Stimulated activated CD8-positive, alpha-beta memory T cell treated with anti-CD3 and anti-CD28 coated beads, Interleukin-2, amount 100 ng/mL, for 48 hours (primary cell): ENCODE data around the gene STK4.
A peak's percentile ranks its signal among the peaks of the same experiment; 100 is the strongest.
"Not testable (repeated sequence)": the region's sequence is repeated elsewhere in the genome, so short reads cannot be mapped to it uniquely, and the experiment has no call there.

ENCODE experiments used
- DNase-seq, 2 donors: peaks; one replicate each; pipeline ENCODE4 v3.0.0-alpha.2; 2020; ENCODE audit warnings: low read depth in 2 of 2

Gene STK4

GRCh38 chr20:44983093-44983674 lies 16.9 kb downstream of the STK4 start:
- no peak for DNase-seq

- DNase-seq, result no peak
Measured at GRCh38 chr20:44988631-44989171, 22.4 kb downstream of the STK4 start.

- DNase-seq, result peak; percentile 39 to 41
Measured at GRCh38 chr20:44990425-44990824, 24.1 kb downstream of the STK4 start.

GRCh38 chr20:44990957-44991356 lies 24.6 kb downstream of the STK4 start:
- DNase-seq, result no peak

- no peak for DNase-seq
Measured at GRCh38 chr20:44993343-44993742, 27.0 kb downstream of the STK4 start.

GRCh38 chr20:44997171-44997570 lies 30.9 kb downstream of the STK4 start:
- DNase-seq, result no peak

GRCh38 chr20:44997668-44998067 lies 31.4 kb downstream of the STK4 start:
- no peak for DNase-seq

GRCh38 chr20:45008521-45009049 lies 42.3 kb downstream of the STK4 start:
- no peak for DNase-seq

GRCh38 chr20:45010399-45010828 lies 44.1 kb downstream of the STK4 start:
- no peak for DNase-seq

GRCh38 chr20:45011108-45011526 lies 44.8 kb downstream of the STK4 start:
- DNase-seq, result peak in 1 of 2 donors; percentile 27

GRCh38 chr20:45012682-45013302 lies 46.5 kb downstream of the STK4 start:
- DNase-seq, result no peak

GRCh38 chr20:45014131-45014530 lies 47.8 kb downstream of the STK4 start:
- not testable (repeated sequence) for DNase-seq

GRCh38 chr20:45014671-45015415 lies 48.5 kb downstream of the STK4 start:
- DNase-seq, result no peak

GRCh38 chr20:45016089-45016671 lies 49.9 kb downstream of the STK4 start:
- DNase-seq, result no peak

GRCh38 chr20:45017281-45017680 lies 51.0 kb downstream of the STK4 start:
- no peak for DNase-seq

- DNase-seq, result no peak
Measured at GRCh38 chr20:45017857-45018256, 51.5 kb downstream of the STK4 start.

- DNase-seq, result no peak
Measured at GRCh38 chr20:45019027-45019761, 52.9 kb downstream of the STK4 start.

GRCh38 chr20:45019762-45020123 lies 53.4 kb downstream of the STK4 start:
- DNase-seq, result no peak

- no peak for DNase-seq
Measured at GRCh38 chr20:45020236-45020886, 54.0 kb downstream of the STK4 start.

- DNase-seq, result no peak
Measured at GRCh38 chr20:45021631-45022030, 55.3 kb downstream of the STK4 start.

GRCh38 chr20:45023140-45023539 lies 56.8 kb downstream of the STK4 start:
- not testable (repeated sequence) for DNase-seq
